Measurements from ENCODE around the gene GDPD5. TPM values are rescaled to one million over a fixed set of nuclear protein-coding genes. Genes with fewer than 3 reads are reported as not detected.

The GDPD5 gene
- total RNA-seq, 1 experiment from 2014 or later = 15.2 TPM

- peak; percentile 90 for DNase-seq
- peak within 1 kb of the TSS; percentile 94 for H3K4me3 ChIP-seq
- no peaks in the 10 kb centered on the region for H3K27me3 ChIP-seq
- H3K9me3 ChIP-seq = no peaks in the 10 kb centered on the region
- H3K36me3 ChIP-seq = peaks cover 44% of the 10 kb centered on the region
Measured at GRCh38 chr11:75562048-75562835, 36.5 kb upstream of the GDPD5 start, which contains the start of gene SERPINH1. Gene SERPINH1 (plus strand): TSS chr11:75562253. CDS start chr11:75566350, 4,097 bp downstream.

GRCh38 chr11:75561426-75562047, 35.8 kb upstream of the GDPD5 start:
- no peaks in the 10 kb centered on the region for H3K9me3 ChIP-seq
- peaks cover 38% of the 10 kb centered on the region for H3K36me3 ChIP-seq
- H3K27me3 ChIP-seq = no peaks in the 10 kb centered on the region
- no peak for DNase-seq
- peak overlapping the region; percentile 94 for H3K4me3 ChIP-seq

- no peak overlapping the region for H3K4me3 ChIP-seq
- DNase-seq = no peak
- no peaks in the 10 kb centered on the region for H3K9me3 ChIP-seq
- no peaks in the 10 kb centered on the region for H3K27me3 ChIP-seq
- peaks cover 31% of the 10 kb centered on the region for H3K36me3 ChIP-seq
Measured at GRCh38 chr11:75560644-75561043, 34.9 kb upstream of the GDPD5 start.

- peak; percentile 78 for DNase-seq
- Histone ChIP-seq H3K27me3 (no peaks in the 10 kb centered on the region), H3K4me3 (peak overlapping the region; percentile 1; the same call in 1 of the 2 replicates), H3K36me3 (peaks cover 18% of the 10 kb centered on the region), H3K9me3 (no peaks in the 10 kb centered on the region)
Measured at GRCh38 chr11:75558939-75559843, 33.5 kb upstream of the GDPD5 start.

- peak; percentile 94 for DNase-seq
- Histone ChIP-seq H3K9me3 (no peaks in the 10 kb centered on the region), H3K27me3 (no peaks in the 10 kb centered on the region), H3K4me3 (no peak overlapping the region), H3K36me3 (peaks cover 5% of the 10 kb centered on the region)
Measured at GRCh38 chr11:75557666-75558494, 32.1 kb upstream of the GDPD5 start.

GRCh38 chr11:75556275-75556674, 30.5 kb upstream of the GDPD5 start:
- Histone ChIP-seq H3K4me3 (no peak overlapping the region), H3K9me3 (no peaks in the 10 kb centered on the region), H3K27me3 (no peaks in the 10 kb centered on the region), H3K36me3 (no peaks in the 10 kb centered on the region)
- no peak for DNase-seq

GRCh38 chr11:75555079-75555811, 29.5 kb upstream of the GDPD5 start:
- Histone ChIP-seq H3K9me3 (no peaks in the 10 kb centered on the region), H3K36me3 (no peaks in the 10 kb centered on the region), H3K4me3 (peak overlapping the region; percentile 24; the same call in 1 of the 2 replicates), H3K27me3 (no peaks in the 10 kb centered on the region)
- no peak for DNase-seq

GRCh38 chr11:75554258-75555022, 28.7 kb upstream of the GDPD5 start:
- Histone ChIP-seq H3K36me3 (no peaks in the 10 kb centered on the region), H3K27me3 (no peaks in the 10 kb centered on the region), H3K4me3 (peak overlapping the region; percentile 24), H3K9me3 (no peaks in the 10 kb centered on the region)
- DNase-seq = peak; percentile 100

- Histone ChIP-seq H3K4me3 (no peak overlapping the region), H3K27me3 (no peaks in the 10 kb centered on the region), H3K36me3 (no peaks in the 10 kb centered on the region), H3K9me3 (no peaks in the 10 kb centered on the region)
- no peak for DNase-seq
Measured at GRCh38 chr11:75553889-75554257, 28.1 kb upstream of the GDPD5 start.

GRCh38 chr11:75553182-75553581, 27.4 kb upstream of the GDPD5 start:
- H3K27me3 ChIP-seq = no peaks in the 10 kb centered on the region
- H3K36me3 ChIP-seq = no peaks in the 10 kb centered on the region
- DNase-seq = no peak
- no peaks in the 10 kb centered on the region for H3K9me3 ChIP-seq
- H3K4me3 ChIP-seq = no peak overlapping the region

GRCh38 chr11:75549370-75549958, 23.7 kb upstream of the GDPD5 start:
- Histone ChIP-seq H3K27me3 (no peaks in the 10 kb centered on the region), H3K9me3 (no peaks in the 10 kb centered on the region), H3K4me3 (no peak overlapping the region), H3K36me3 (no peaks in the 10 kb centered on the region)
- DNase-seq = no peak

- Histone ChIP-seq H3K36me3 (no peaks in the 10 kb centered on the region), H3K9me3 (no peaks in the 10 kb centered on the region), H3K27me3 (no peaks in the 10 kb centered on the region), H3K4me3 (no peak overlapping the region)
- no peak for DNase-seq
Measured at GRCh38 chr11:75548595-75549272, 23.0 kb upstream of the GDPD5 start.

- no peaks in the 10 kb centered on the region for H3K36me3 ChIP-seq
- H3K27me3 ChIP-seq = no peaks in the 10 kb centered on the region
- peak; percentile 62 for DNase-seq
- no peak overlapping the region for H3K4me3 ChIP-seq
- H3K9me3 ChIP-seq = no peaks in the 10 kb centered on the region
Measured at GRCh38 chr11:75547617-75548058, 21.9 kb upstream of the GDPD5 start.

GRCh38 chr11:75547177-75547576, 21.4 kb upstream of the GDPD5 start:
- Histone ChIP-seq H3K36me3 (no peaks in the 10 kb centered on the region), H3K27me3 (no peaks in the 10 kb centered on the region), H3K4me3 (no peak overlapping the region), H3K9me3 (no peaks in the 10 kb centered on the region)
- no peak for DNase-seq
